Osteoblast (primary cell): ENCODE results near the gene COTL1. TPM values are rescaled to one million over a fixed set of nuclear protein-coding genes. Genes with fewer than 3 reads are reported as not detected.

ENCODE experiments used
- DNase-seq: peaks from one replicate; pipeline ENCODE4 v3.0.0; 2011; ENCODE audit warnings: low spot score, mixed read lengths; ENCODE audit not compliant: insufficient read length; ENCODE audit errors: missing footprints
- H2AFZ ChIP-seq: 2 replicates; pipeline ENCODE4 v1.6.0; 2011; ENCODE audit warnings: mild to moderate bottlenecking, low read length
- H3K27ac ChIP-seq: 2 replicates; pipeline ENCODE4 v1.5.1; 2011; ENCODE audit warnings: mild to moderate bottlenecking, low read depth, low read length, moderate library complexity
- H3K27me3 ChIP-seq: 2 replicates; pipeline ENCODE4 v1.6.0; 2012; ENCODE audit warnings: mild to moderate bottlenecking, control low read depth, inconsistent platforms, low read length, moderate library complexity; ENCODE audit not compliant: insufficient read depth
- H3K36me3 ChIP-seq: 2 replicates; pipeline ENCODE4 v1.5.1; 2011; ENCODE audit warnings: mild to moderate bottlenecking, low read length, control low read depth, moderate library complexity; ENCODE audit not compliant: insufficient read depth
- H3K4me1 ChIP-seq: 2 replicates; pipeline ENCODE4 v1.5.1; 2011; ENCODE audit warnings: mild to moderate bottlenecking, low read length, control low read depth, moderate library complexity; ENCODE audit not compliant: insufficient read depth
- H3K4me2 ChIP-seq: 2 replicates; pipeline ENCODE4 v1.6.0; 2011; ENCODE audit warnings: mild to moderate bottlenecking, low read length; ENCODE audit not compliant: insufficient read depth
- H3K4me3 ChIP-seq: fragments of 200-600 bp; sonication (generic); 3 replicates; pipeline ENCODE4 v1.5.1; 2012; ENCODE audit warnings: mild to moderate bottlenecking, low read length, inconsistent platforms; ENCODE audit not compliant: insufficient read depth
- H3K79me2 ChIP-seq: 2 replicates; pipeline ENCODE4 v1.6.0; 2012; ENCODE audit warnings: mild to moderate bottlenecking, low read length, control low read depth, inconsistent platforms; ENCODE audit not compliant: insufficient read depth
- H3K9me3 ChIP-seq: 2 replicates; pipeline ENCODE4 v1.5.1; 2011; ENCODE audit warnings: low read depth, low read length, control low read depth
- H4K20me1 ChIP-seq: 2 replicates; pipeline ENCODE4 v1.6.0; 2012; ENCODE audit warnings: mild to moderate bottlenecking, low read length, control low read depth; ENCODE audit not compliant: insufficient read depth
- total RNA-seq: library from RNA; depleted of rRNA; stranded (reverse); fragments of >200 nt; gene quantifications from 2 replicates; pipeline ENCODE4 v1.2.3, GENCODE V29; 2012
- TF ChIP-seq, protein P1 (sequence below): IDR thresholded peaks from 2 replicates; pipeline ENCODE4 v1.5.1; 2011; ENCODE audit warnings: mild to moderate bottlenecking, low read depth, low read length, moderate library complexity; ENCODE audit errors: extremely low read depth

Gene COTL1
- total RNA-seq, 1 donor = 145 TPM

DNA sequence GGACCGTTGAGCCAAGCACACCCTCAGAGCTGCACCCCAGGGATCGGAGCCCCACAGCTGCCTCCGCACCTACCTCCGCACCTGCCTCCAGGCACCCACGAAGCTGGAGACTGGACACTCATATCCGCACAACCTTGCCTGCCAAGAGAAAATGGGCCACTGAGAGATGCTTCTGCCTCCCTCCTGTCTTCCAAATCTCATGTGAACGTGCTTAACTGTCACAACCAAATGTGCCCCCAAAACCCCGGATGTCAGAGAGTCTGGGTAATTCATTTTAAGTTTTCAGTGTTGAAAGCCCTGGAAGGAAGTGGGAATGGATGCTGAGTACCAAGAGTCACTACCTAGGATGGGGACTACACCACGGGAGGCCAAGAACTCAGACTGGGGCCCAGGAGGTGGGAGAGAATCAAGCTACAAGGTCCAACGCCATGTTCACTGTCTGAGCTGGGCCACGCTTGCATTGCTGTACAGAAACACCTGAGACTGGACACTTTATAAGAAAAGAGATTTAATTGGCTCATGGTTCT is 63.9 kb downstream of the COTL1 start:
- no peak overlapping the region for H3K4me3 ChIP-seq
- H4K20me1 ChIP-seq = no peaks in the 10 kb centered on the region
- H3K79me2 ChIP-seq = no peaks in the 10 kb centered on the region
- H3K4me1 ChIP-seq = no peaks in the 10 kb centered on the region
- H3K36me3 ChIP-seq = no peaks in the 10 kb centered on the region
- TF ChIP-seq, protein P1, sequence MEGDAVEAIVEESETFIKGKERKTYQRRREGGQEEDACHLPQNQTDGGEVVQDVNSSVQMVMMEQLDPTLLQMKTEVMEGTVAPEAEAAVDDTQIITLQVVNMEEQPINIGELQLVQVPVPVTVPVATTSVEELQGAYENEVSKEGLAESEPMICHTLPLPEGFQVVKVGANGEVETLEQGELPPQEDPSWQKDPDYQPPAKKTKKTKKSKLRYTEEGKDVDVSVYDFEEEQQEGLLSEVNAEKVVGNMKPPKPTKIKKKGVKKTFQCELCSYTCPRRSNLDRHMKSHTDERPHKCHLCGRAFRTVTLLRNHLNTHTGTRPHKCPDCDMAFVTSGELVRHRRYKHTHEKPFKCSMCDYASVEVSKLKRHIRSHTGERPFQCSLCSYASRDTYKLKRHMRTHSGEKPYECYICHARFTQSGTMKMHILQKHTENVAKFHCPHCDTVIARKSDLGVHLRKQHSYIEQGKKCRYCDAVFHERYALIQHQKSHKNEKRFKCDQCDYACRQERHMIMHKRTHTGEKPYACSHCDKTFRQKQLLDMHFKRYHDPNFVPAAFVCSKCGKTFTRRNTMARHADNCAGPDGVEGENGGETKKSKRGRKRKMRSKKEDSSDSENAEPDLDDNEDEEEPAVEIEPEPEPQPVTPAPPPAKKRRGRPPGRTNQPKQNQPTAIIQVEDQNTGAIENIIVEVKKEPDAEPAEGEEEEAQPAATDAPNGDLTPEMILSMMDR = no peak
- H3K27me3 ChIP-seq = no peaks in the 10 kb centered on the region
- no peak overlapping the region for H3K27ac ChIP-seq
- no peak overlapping the region for H3K4me2 ChIP-seq
- H2AFZ ChIP-seq = no peak overlapping the region
- H3K9me3 ChIP-seq = no peaks in the 10 kb centered on the region
- no peak for DNase-seq

DNA sequence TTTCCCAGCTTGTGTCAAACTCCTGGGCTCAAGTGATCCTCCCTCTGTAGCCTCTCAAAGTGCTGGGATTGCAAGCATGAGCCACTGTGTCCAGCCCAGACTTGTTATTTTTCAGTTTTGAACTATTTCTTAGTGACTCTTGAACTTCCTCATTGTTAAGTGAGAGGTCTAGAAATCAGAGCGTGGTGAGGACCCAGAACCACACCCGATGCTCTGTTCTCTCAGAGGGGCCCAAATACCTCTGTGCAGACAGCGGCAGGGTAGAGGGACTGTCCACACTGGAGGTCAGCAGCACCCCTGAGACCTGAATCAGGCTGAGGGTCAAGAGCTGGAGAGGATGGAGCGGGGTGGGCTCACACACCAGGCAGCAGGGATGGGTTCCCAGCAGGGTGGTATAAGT is 65.7 kb downstream of the COTL1 start:
- Histone ChIP-seq H3K4me1 (no peaks in the 10 kb centered on the region), H3K9me3 (no peaks in the 10 kb centered on the region)

DNA sequence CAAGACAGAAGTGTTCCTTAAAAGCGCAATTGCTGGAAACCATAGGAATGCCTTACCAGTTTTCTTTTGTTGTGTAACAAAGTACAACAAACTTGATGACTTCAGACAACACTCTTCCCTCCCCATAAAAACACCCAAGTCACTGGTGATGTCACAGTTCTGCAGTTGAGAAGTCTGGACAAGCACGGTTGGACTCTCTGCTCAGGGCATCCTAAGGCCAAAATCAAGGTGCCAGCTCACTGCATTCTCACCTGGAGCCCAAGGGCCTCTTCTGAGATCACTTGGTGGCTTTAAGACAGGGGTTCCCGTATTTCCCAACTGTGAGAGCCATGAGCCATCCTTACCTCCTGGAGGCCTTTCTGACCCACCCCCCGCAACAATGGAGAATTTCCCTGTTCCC is 67.8 kb downstream of the COTL1 start:
- Histone ChIP-seq H4K20me1 (no peaks in the 10 kb centered on the region), H3K27ac (no peak overlapping the region), H3K4me3 (no peak overlapping the region), H3K9me3 (no peaks in the 10 kb centered on the region), H3K27me3 (no peaks in the 10 kb centered on the region), H2AFZ (no peak overlapping the region), H3K79me2 (no peaks in the 10 kb centered on the region), H3K4me1 (no peaks in the 10 kb centered on the region), H3K36me3 (no peaks in the 10 kb centered on the region), H3K4me2 (no peak overlapping the region)
- DNase-seq = no peak
- TF ChIP-seq, protein P1 = no peak

More for the DNA sequence above, 65.7 kb downstream of the COTL1 start:
- Histone ChIP-seq H3K4me3 (no peak overlapping the region), H2AFZ (no peak overlapping the region), H3K4me2 (no peak overlapping the region), H3K36me3 (no peaks in the 10 kb centered on the region), H4K20me1 (no peaks in the 10 kb centered on the region), H3K79me2 (no peaks in the 10 kb centered on the region), H3K27ac (no peak overlapping the region), H3K27me3 (no peaks in the 10 kb centered on the region)
- no peak for DNase-seq
- TF ChIP-seq, protein P1 = no peak

DNA sequence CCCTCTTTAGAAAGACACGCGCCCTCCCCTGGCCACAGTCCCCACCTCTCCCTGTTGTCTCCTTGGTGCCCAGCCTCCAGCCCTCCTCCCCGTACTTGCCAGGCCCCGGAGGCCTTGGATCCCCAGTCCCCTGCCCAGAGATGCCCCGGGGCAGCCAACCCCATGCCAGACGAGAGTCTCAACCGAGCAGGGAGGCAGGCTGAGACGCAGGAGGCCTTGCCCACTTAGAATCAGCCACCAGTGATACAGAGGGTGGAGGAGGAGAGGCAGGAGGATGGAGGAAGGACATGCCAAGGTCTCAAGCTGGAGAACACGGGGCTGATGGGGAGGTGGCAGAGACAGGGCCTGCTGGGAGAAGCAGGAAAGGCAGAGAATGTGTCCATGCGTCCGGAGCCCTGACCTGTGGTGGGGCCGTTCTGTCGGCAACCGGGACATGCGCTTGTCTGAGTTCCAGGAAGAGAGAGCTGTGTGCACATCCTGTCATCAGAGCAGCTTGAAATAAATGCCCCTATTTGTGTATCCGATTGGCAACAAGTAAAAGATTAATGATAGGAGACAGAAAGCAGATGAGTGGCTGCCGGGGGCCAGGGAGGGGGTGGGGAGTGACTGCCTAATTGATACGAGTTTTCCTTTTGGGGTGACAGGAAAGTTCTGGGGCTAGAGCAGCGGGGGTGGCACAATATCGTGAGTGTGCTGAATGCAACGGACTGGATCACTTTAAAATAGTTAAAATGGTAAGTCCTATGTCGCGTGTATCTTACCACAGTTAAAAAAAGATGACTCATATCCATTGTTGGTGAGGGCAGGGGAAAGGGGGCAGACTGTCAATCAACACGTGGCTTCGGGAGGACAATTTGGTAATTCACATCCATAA is 68.7 kb downstream of the COTL1 start:
- Histone ChIP-seq H4K20me1 (no peaks in the 10 kb centered on the region), H3K27ac (no peak overlapping the region), H3K4me3 (no peak overlapping the region), H2AFZ (no peak overlapping the region), H3K4me2 (no peak overlapping the region), H3K4me1 (peaks cover 2% of the 10 kb centered on the region), H3K36me3 (no peaks in the 10 kb centered on the region), H3K9me3 (no peaks in the 10 kb centered on the region), H3K79me2 (no peaks in the 10 kb centered on the region), H3K27me3 (no peaks in the 10 kb centered on the region)
- DNase-seq = no peak
- TF ChIP-seq, protein P1 = no peak
